SU-DHL-6 (cell line): Measurements from ENCODE around the gene LZTR1.

Source experiments
- H2AFZ ChIP-seq: fragments of 200-600 bp; sonication (generic); 2 replicates; pipeline ENCODE4 v1.6.1; 2014; ENCODE audit warnings: low read depth, mild to moderate bottlenecking, moderate library complexity, mixed read lengths, antibody characterized with exemption, low read length; ENCODE audit not compliant: severe bottlenecking
- H3F3A ChIP-seq: fragments of 200-600 bp; shearing (Covaris generic); 2 replicates; pipeline ENCODE4 v1.6.0; 2016; ENCODE audit warnings: antibody characterized with exemption, mild to moderate bottlenecking; ENCODE audit not compliant: insufficient read depth
- H3K27ac ChIP-seq: fragments of 200-600 bp; sonication (generic); 2 replicates; pipeline ENCODE4 v1.5.1; 2016; ENCODE audit warnings: low read depth, mild to moderate bottlenecking, low read length, moderate library complexity, mixed read lengths
- H3K27me3 ChIP-seq: fragments of 200-600 bp; sonication (generic), shearing (Covaris generic); 2 replicates; pipeline ENCODE4 v1.6.0; 2014; ENCODE audit warnings: mild to moderate bottlenecking, low read length
- H3K36me3 ChIP-seq: fragments of 200-600 bp; sonication (generic); 2 replicates; pipeline ENCODE4 v1.6.1; 2014; ENCODE audit warnings: mild to moderate bottlenecking, low read length, mixed read lengths
- H3K4me2 ChIP-seq: fragments of 300-600, 200-600 bp; shearing (Covaris generic), sonication (generic); 2 replicates; pipeline ENCODE4 v1.6.0; 2014; ENCODE audit warnings: low read length, low read depth, mild to moderate bottlenecking; ENCODE audit not compliant: poor library complexity, severe bottlenecking
- H3K4me3 ChIP-seq: fragments of 200-600 bp; sonication (generic); 2 replicates; pipeline ENCODE4 v1.5.1; 2014; ENCODE audit warnings: antibody characterized with exemption, low read length, mild to moderate bottlenecking, mixed read lengths; ENCODE audit not compliant: insufficient read depth, poor library complexity, severe bottlenecking
- H3K79me2 ChIP-seq: fragments of 200-600 bp; sonication (generic); 2 replicates; pipeline ENCODE4 v1.6.1; 2014; ENCODE audit warnings: mild to moderate bottlenecking, low read length, moderate library complexity; ENCODE audit not compliant: insufficient read depth
- H3K9ac ChIP-seq: fragments of 200-600 bp; sonication (generic); 2 replicates; pipeline ENCODE4 v1.7.0; 2014; ENCODE audit warnings: mild to moderate bottlenecking, low read length
- H3K9me2 ChIP-seq: fragments of 200-600 bp; sonication (generic); replicated peaks from 2 replicates; pipeline ENCODE4 v1.6.1; 2014; ENCODE audit warnings: low read length; ENCODE audit not compliant: insufficient read depth
- H3K9me3 ChIP-seq: fragments of 200-600 bp; sonication (generic); 2 replicates; pipeline ENCODE4 v1.6.1; 2014; ENCODE audit warnings: low read length, mixed read lengths; ENCODE audit not compliant: insufficient read depth
- H4K20me1 ChIP-seq: fragments of 200-600 bp; sonication (generic); 2 replicates; pipeline ENCODE4 v1.6.1; 2014; ENCODE audit warnings: low read depth, mild to moderate bottlenecking, antibody characterized with exemption, low read length, moderate library complexity, mixed read lengths
- CTCF ChIP-seq: fragments of 200-600 bp; sonication (generic); IDR thresholded peaks from one replicate; pipeline ENCODE4 v1.5.1; 2017; ENCODE audit warnings: antibody characterized with exemption, mild to moderate bottlenecking, low read length, moderate library complexity; ENCODE audit not compliant: insufficient read depth, poor library complexity, severe bottlenecking
- EZH2phosphoT487 ChIP-seq: fragments of 200-600 bp; sonication (generic), shearing (Covaris generic); conservative IDR thresholded peaks from 2 replicates; pipeline ENCODE4 v1.6.1; 2018; ENCODE audit warnings: mild to moderate bottlenecking, antibody characterized with exemption, low read length, moderate library complexity, mixed read lengths

The LZTR1 gene

GRCh38 chr22:20944042-20944441, 38.1 kb upstream of the LZTR1 start:
- no peak overlapping the region for H3K27ac ChIP-seq
- H3K9ac ChIP-seq: no peak overlapping the region
- H3K4me2 ChIP-seq: no peak overlapping the region
- no peaks in the 10 kb centered on the region for H3K27me3 ChIP-seq
- no peaks in the 10 kb centered on the region for H3F3A ChIP-seq
- no peak overlapping the region for H2AFZ ChIP-seq
- no peak for TF ChIP-seq EZH2phosphoT487
- TF ChIP-seq CTCF: no peak
- H4K20me1 ChIP-seq: 0 out of 2 replicates have a peak, but pooled peaks cover 3% of the 10 kb centered on the region
- peaks cover 95% of the 10 kb centered on the region for H3K79me2 ChIP-seq
- H3K9me3 ChIP-seq: no peaks in the 10 kb centered on the region
- H3K36me3 ChIP-seq: no peaks in the 10 kb centered on the region
- no peaks in the 10 kb centered on the region for H3K9me2 ChIP-seq
- H3K4me3 ChIP-seq: no peak overlapping the region

- TF ChIP-seq CTCF (no peak), EZH2phosphoT487 (no peak)
- no peaks in the 10 kb centered on the region for H3K9me2 ChIP-seq
- peaks cover 82% of the 10 kb centered on the region for H3K79me2 ChIP-seq
- no peaks in the 10 kb centered on the region for H3F3A ChIP-seq
- no peaks in the 10 kb centered on the region for H3K27me3 ChIP-seq
- H3K9me3 ChIP-seq: no peaks in the 10 kb centered on the region
- no peak overlapping the region for H3K27ac ChIP-seq
- no peaks in the 10 kb centered on the region for H3K36me3 ChIP-seq
- H3K4me3 ChIP-seq: no peak overlapping the region
- H2AFZ ChIP-seq: no peak overlapping the region
- H3K4me2 ChIP-seq: no peak overlapping the region
- 0 out of 2 replicates have a peak, but pooled peaks cover 3% of the 10 kb centered on the region for H4K20me1 ChIP-seq
- no peak overlapping the region for H3K9ac ChIP-seq
These were observed 36.5 kb upstream of the LZTR1 start for GRCh38 chr22:20945578-20945934.

DNA sequence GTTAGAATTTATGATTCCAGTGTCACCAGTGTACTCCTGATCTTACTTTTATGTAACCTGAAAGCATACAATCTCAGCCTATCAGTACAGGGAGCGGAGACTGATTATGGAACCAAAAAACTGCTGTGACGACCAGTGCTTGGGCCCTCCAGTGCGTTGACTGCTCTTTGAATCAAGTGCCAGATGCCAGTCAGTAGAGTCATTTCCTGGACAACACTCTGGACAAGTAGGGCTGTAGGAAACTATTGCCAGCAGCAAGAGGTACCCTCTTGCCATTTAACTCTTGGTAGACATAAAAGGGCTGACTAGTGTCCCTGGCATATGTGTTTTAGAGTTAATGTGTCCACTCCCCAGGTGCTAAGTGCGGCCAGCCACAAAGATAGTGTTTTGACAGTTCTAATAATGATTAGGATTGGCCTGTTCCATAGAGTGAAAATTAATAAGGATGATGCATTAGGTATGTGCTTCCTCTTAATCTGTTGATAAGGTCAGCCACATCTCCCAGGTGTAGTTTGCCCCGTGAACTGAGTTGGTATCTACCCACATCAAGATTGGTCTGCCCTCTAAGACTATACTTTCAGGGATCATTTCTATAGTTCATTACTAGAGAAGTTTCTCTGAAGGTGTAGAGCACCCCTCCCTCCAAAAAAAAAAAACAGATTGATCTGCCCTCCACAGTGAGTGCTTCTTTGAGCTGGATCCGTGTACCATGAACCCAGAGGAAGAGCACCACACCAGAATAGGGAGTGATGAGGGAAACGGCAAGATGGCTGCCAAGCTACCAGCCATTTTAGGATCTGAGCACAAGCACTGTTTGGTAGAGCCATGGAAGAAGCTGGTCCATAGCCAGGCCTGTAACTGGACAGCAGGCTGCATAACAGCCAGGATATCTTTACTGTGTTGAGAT, 35.8 kb upstream of the LZTR1 start:
- no peaks in the 10 kb centered on the region for H3K36me3 ChIP-seq
- no peak overlapping the region for H3K27ac ChIP-seq
- no peaks in the 10 kb centered on the region for H3F3A ChIP-seq
- TF ChIP-seq EZH2phosphoT487: no peak
- no peak for TF ChIP-seq CTCF
- no peaks in the 10 kb centered on the region for H3K9me3 ChIP-seq
- no peak overlapping the region for H3K4me2 ChIP-seq
- H4K20me1 ChIP-seq: no peaks in the 10 kb centered on the region
- no peaks in the 10 kb centered on the region for H3K27me3 ChIP-seq
- H3K79me2 ChIP-seq: peaks cover 75% of the 10 kb centered on the region
- no peak overlapping the region for H3K4me3 ChIP-seq
- no peaks in the 10 kb centered on the region for H3K9me2 ChIP-seq
- no peak overlapping the region for H2AFZ ChIP-seq
- H3K9ac ChIP-seq: no peak overlapping the region
